Islet of Langerhans (tissue), 1 donor: Measurements from ENCODE around the gene SLC25A10.
"Not testable (repeated sequence)": the region's sequence is repeated elsewhere in the genome, so short reads cannot be mapped to it uniquely, and the experiment has no call there.

Source experiments
- FAIRE-seq: peaks from one replicate; lab custom pipeline; 2011; peaks lifted over from hg19 to GRCh38; lab: Jason Lieb, UNC

The SLC25A10 gene

GRCh38 chr17:81711814-81712467, at the start of gene SLC25A10:
SLC25A10 (plus strand) TSS chr17:81712284; CDS start chr17:81712427, 143 bp downstream.
- no peak for FAIRE-seq

GRCh38 chr17:81664051-81664470, 48.0 kb upstream of the SLC25A10 start:
- no peak for FAIRE-seq

GRCh38 chr17:81665205-81666091, 46.6 kb upstream of the SLC25A10 start:
- FAIRE-seq, result no peak

GRCh38 chr17:81666092-81666341, 46.1 kb upstream of the SLC25A10 start:
- FAIRE-seq, result no peak

GRCh38 chr17:81666342-81667191, 45.5 kb upstream of the SLC25A10 start, which contains the start of the genes CCDC137 and OXLD1:
CCDC137 (plus strand) TSS chr17:81666737; CDS start chr17:81666767, 30 bp downstream.
OXLD1 (minus strand) TSS chr17:81666605; CDS start chr17:81666577, 28 bp downstream.
- FAIRE-seq, result no peak

GRCh38 chr17:81667754-81668153, 44.3 kb upstream of the SLC25A10 start:
- no peak for FAIRE-seq

- no peak for FAIRE-seq
These were observed 39.6 kb upstream of the SLC25A10 start for GRCh38 chr17:81672504-81672903.

GRCh38 chr17:81672954-81673353, 39.1 kb upstream of the SLC25A10 start:
- FAIRE-seq, result no peak

- no peak for FAIRE-seq
These were observed 38.4 kb upstream of the SLC25A10 start for GRCh38 chr17:81673561-81674258.

- not testable (repeated sequence) for FAIRE-seq
These were observed 36.4 kb upstream of the SLC25A10 start for GRCh38 chr17:81675515-81676221.

GRCh38 chr17:81676906-81677305, 35.2 kb upstream of the SLC25A10 start:
- FAIRE-seq, result no peak

GRCh38 chr17:81680150-81680549, 31.9 kb upstream of the SLC25A10 start:
- FAIRE-seq, result no peak

GRCh38 chr17:81681672-81682071, 30.4 kb upstream of the SLC25A10 start:
- FAIRE-seq, result no peak

GRCh38 chr17:81682565-81683207, 29.4 kb upstream of the SLC25A10 start:
- FAIRE-seq, result no peak

GRCh38 chr17:81683208-81683583, 28.9 kb upstream of the SLC25A10 start:
- FAIRE-seq, result no peak

- peak; percentile 95 for FAIRE-seq
These were observed 28.3 kb upstream of the SLC25A10 start, which contains the start of the genes ARL16 and HGS for GRCh38 chr17:81683584-81684441. ARL16 (minus strand) TSS chr17:81683797; CDS start chr17:81683753, 44 bp downstream. HGS (plus strand) TSS chr17:81684011; CDS start chr17:81684067, 56 bp downstream.

- no peak for FAIRE-seq
These were observed 27.6 kb upstream of the SLC25A10 start for GRCh38 chr17:81684442-81684911.

- no peak for FAIRE-seq
These were observed 27.0 kb upstream of the SLC25A10 start for GRCh38 chr17:81685108-81685507.

- FAIRE-seq, result no peak
These were observed 25.5 kb upstream of the SLC25A10 start for GRCh38 chr17:81686614-81687013.
